ENCODE data around the gene WSCD2.
"Not testable (repeated sequence)": the region's sequence is repeated elsewhere in the genome, so short reads cannot be mapped to it uniquely, and the experiment has no call there.

Gene WSCD2

GRCh38 chr12:108211157-108211556 lies 82.1 kb downstream of the WSCD2 start:
- no peak for DNase-seq (ENCODE audit: low read depth in 2 of 2)
- TF ChIP-seq CTCF (IDR thresholded peaks at IDR 0.05; ENCODE audit: low read depth, low read length): no peak
- no peak overlapping the region for H3K4me3 ChIP-seq (replicated peaks in 1 of 2; ENCODE audit: low read depth in 2 of 2, low read length in 2 of 2)

- H3K4me3 ChIP-seq (replicated peaks in 1 of 2; ENCODE audit: low read depth in 2 of 2, low read length in 2 of 2): no peak overlapping the region
- no peak for DNase-seq (ENCODE audit: low read depth in 2 of 2)
- no peak for TF ChIP-seq CTCF (IDR thresholded peaks at IDR 0.05; ENCODE audit: low read depth, low read length)
These were observed 84.9 kb downstream of the WSCD2 start for GRCh38 chr12:108213871-108214445.

- DNase-seq (ENCODE audit: low read depth in 2 of 2): peak; percentile 6 to 10
- no peak for TF ChIP-seq CTCF (IDR thresholded peaks at IDR 0.05; ENCODE audit: low read depth, low read length)
These were observed 85.4 kb downstream of the WSCD2 start for GRCh38 chr12:108214486-108214885.

GRCh38 chr12:108215458-108215857 lies 86.4 kb downstream of the WSCD2 start:
- TF ChIP-seq CTCF (IDR thresholded peaks at IDR 0.05; ENCODE audit: low read depth, low read length): no peak

More at GRCh38 chr12:108214486-108214885, 85.4 kb downstream of the WSCD2 start:
- H3K4me3 ChIP-seq (replicated peaks in 1 of 2; ENCODE audit: low read depth in 2 of 2, low read length in 2 of 2): no peak overlapping the region

GRCh38 chr12:108218921-108219320 lies 89.8 kb downstream of the WSCD2 start:
- H3K4me3 ChIP-seq (replicated peaks in 1 of 2; ENCODE audit: low read depth in 2 of 2, low read length in 2 of 2): no peak overlapping the region
- DNase-seq (ENCODE audit: low read depth in 2 of 2): no peak
- no peak for TF ChIP-seq CTCF (IDR thresholded peaks at IDR 0.05; ENCODE audit: low read depth, low read length)

More at GRCh38 chr12:108215458-108215857, 86.4 kb downstream of the WSCD2 start:
- no peak for DNase-seq (ENCODE audit: low read depth in 2 of 2)
- H3K4me3 ChIP-seq (replicated peaks in 1 of 2; ENCODE audit: low read depth in 2 of 2, low read length in 2 of 2): no peak overlapping the region

GRCh38 chr12:108225101-108225500 lies 96.0 kb downstream of the WSCD2 start:
- DNase-seq (ENCODE audit: low read depth in 2 of 2): not testable (repeated sequence)

GRCh38 chr12:108226866-108227265 lies 97.8 kb downstream of the WSCD2 start:
- TF ChIP-seq CTCF (IDR thresholded peaks at IDR 0.05; ENCODE audit: low read depth, low read length): no peak
- DNase-seq (ENCODE audit: low read depth in 2 of 2): no peak
- H3K4me3 ChIP-seq (replicated peaks in 1 of 2; ENCODE audit: low read depth in 2 of 2, low read length in 2 of 2): no peak overlapping the region

More at GRCh38 chr12:108225101-108225500, 96.0 kb downstream of the WSCD2 start:
- not testable (repeated sequence) for H3K4me3 ChIP-seq (replicated peaks in 1 of 2; ENCODE audit: low read depth in 2 of 2, low read length in 2 of 2)
